COLO668 (cell line): Measurements from ENCODE around the gene KDM5D.

Experiments used
- DNase-seq: peaks from one replicate; lab custom pipeline; 2025; ENCODE audit not compliant: unreplicated experiment; lab: John Stamatoyannopoulos, UW

KDM5D gene

GRCh38 chrY:19744381-19745378 is at the start of gene KDM5D:
Gene KDM5D, minus strand, starts transcription at chrY:19744726. Its CDS starts 192 bp downstream, at chrY:19744534.
- DNase-seq = no peak

DNA sequence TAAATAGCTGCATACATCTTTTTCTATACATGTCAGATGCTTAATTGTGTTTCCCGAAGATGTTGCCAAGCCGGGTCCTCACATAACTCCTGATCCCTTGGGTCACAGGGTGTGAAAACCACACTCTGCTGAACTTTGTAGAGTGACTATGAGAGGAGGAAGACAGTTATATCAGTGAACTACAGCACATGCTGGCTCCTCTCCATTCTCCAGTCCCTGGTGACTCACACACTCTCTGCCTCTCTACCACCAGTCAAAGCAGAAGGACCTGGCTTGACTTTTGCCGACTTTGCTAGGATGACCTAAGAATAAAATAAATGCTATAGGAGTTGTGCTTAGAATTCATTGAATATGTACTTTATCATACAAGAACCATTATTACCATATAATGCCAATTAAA is 23.8 kb upstream of the KDM5D start:
- DNase-seq = no peak

- DNase-seq = no peak
These were observed 1.2 kb downstream of the KDM5D start for GRCh38 chrY:19743331-19743730.

DNA sequence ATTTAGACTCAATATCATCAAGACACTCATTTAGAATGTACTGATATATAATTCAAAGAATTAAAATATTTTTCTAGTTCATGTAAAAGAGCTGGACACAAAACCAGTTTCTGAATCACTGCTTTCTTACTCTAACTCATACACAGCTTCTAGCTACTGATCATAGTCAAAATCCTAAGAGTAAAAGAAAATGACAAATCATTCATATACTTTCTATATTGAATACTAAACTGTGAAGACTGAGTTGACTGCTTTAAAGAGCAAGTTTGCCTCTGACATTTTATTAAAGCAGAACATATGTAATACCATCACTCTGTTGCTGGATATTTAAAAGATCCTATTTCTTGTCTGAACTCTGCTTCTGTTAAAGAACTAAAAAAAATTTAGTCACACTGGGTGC is 2.4 kb downstream of the KDM5D start:
- no peak for DNase-seq

GRCh38 chrY:19734425-19734824 is 10.1 kb downstream of the KDM5D start:
- DNase-seq = no peak

GRCh38 chrY:19717950-19718349 is 26.6 kb downstream of the KDM5D start:
- DNase-seq = no peak

- DNase-seq = no peak
These were observed 27.4 kb downstream of the KDM5D start for GRCh38 chrY:19717146-19717545.

DNA sequence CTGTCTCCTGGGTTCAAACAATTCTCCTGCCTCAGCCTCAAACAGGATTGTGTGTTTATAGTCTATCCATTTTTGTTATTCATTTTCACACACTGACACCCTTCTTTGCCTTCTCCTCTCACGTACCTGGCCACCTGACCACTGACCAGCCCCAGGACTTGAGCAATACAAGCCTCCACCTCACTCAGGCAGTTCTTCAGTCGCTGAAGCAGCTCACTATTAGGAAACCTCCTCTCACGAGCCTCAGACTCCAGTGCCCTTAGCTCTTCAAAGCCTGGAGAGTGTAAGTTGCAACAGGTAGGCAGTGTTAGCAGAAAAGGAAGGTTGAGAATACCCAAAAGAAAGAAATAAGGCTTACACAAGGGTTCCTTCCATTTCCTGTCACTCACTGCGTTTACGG is 29.3 kb downstream of the KDM5D start:
- DNase-seq = no peak

DNA sequence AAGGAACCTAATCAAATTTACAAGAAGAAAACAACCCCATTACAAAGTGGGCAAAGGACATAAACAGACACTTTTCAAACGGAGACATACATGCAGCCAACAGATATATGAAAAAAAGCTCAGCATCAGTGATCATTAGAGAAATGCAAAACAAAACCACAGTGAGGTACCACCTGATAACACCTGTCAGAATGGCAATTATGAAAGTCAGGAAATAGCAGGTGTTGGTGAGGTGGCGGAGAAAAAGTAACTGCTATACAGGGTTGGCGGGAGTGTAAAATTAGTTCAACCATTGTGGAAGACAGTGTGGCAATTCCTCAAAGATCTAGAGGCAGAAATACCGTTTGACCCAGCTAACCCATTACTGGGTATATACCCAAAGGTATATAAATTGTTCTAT is 31.1 kb downstream of the KDM5D start:
- DNase-seq = no peak

GRCh38 chrY:19706273-19706672 is 38.3 kb downstream of the KDM5D start:
- no peak for DNase-seq

DNA sequence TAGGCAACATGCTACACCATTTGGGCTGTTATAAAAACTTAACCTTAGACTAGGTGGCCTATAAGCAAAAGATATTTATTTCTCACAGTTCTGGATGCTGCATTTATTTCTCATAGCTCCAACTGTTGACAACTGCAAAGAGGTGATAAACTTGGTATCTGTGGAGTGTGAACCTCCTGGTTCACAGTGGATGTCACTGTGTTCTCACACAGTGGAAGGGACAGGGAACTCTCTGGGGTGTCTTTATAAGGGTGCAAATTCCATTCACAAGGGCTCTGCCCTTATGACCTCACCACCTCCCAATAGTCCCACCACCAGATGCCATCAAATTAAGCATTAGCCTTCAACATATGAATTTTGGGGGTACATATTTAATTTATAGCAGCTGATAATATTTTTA is 46.0 kb downstream of the KDM5D start:
- DNase-seq = no peak

GRCh38 chrY:19680821-19681220 is 63.7 kb downstream of the KDM5D start:
- no peak for DNase-seq
